Ammon's horn (tissue), 1 donor: ENCODE results near the gene UBE2I.

Source experiments
- DNase-seq: peaks from one replicate; pipeline ENCODE4 v3.0.0-alpha.2; 2016; ENCODE audit warnings: low spot score

The UBE2I gene

GRCh38 chr16:1361685-1362360, 52.4 kb downstream of the UBE2I start:
- DNase-seq: no peak

- no peak for DNase-seq
Observed at GRCh38 chr16:1362807-1363206, 53.4 kb downstream of the UBE2I start.

GRCh38 chr16:1363501-1364041, 54.1 kb downstream of the UBE2I start:
- DNase-seq: peak; percentile 56

GRCh38 chr16:1364510-1364909, 55.1 kb downstream of the UBE2I start:
- no peak for DNase-seq

GRCh38 chr16:1366060-1366711, 56.8 kb downstream of the UBE2I start:
- no peak for DNase-seq

- no peak for DNase-seq
Observed at GRCh38 chr16:1366712-1367299, 57.4 kb downstream of the UBE2I start.

- DNase-seq: no peak
Observed at GRCh38 chr16:1367486-1368174, 58.2 kb downstream of the UBE2I start.

- DNase-seq: no peak
Observed at GRCh38 chr16:1371054-1371978, 61.9 kb downstream of the UBE2I start.

GRCh38 chr16:1372292-1372950, 63.0 kb downstream of the UBE2I start:
- DNase-seq: no peak

- DNase-seq: no peak
Observed at GRCh38 chr16:1374418-1375297, 65.2 kb downstream of the UBE2I start.

- no peak for DNase-seq
Observed at GRCh38 chr16:1375298-1375640, 65.8 kb downstream of the UBE2I start.

- no peak for DNase-seq
Observed at GRCh38 chr16:1375741-1376410, 66.4 kb downstream of the UBE2I start.
